Measurements from ENCODE around the gene ABCC2.

The ABCC2 gene

GRCh38 chr10:99784016-99784726 lies 1.7 kb downstream of the ABCC2 start:
- TF ChIP-seq EZH2phosphoT487 (IDR thresholded peaks at IDR 0.05; ENCODE audit: borderline replicate concordance) (no peak), CTCF (conservative IDR thresholded peaks at IDR 0.05; ENCODE audit: low read length) (no peak)
- no peak overlapping the region for H2AFZ ChIP-seq (ENCODE audit: low read length)
- no peak overlapping the region for H3K4me3 ChIP-seq (ENCODE audit: low read length, poor library complexity, severe bottlenecking)
- H3K4me1 ChIP-seq (ENCODE audit: insufficient read depth, low read length, poor library complexity, severe bottlenecking), result peaks cover 6% of the 10 kb centered on the region
- H3K9me2 ChIP-seq (replicated peaks; ENCODE audit: low read depth, low read length), result no peaks in the 10 kb centered on the region
- H3K27me3 ChIP-seq (ENCODE audit: insufficient read depth, low read length, poor library complexity, severe bottlenecking), result no peaks in the 10 kb centered on the region
- H3K4me2 ChIP-seq (ENCODE audit: low read depth, low read length, poor library complexity, severe bottlenecking), result no peak overlapping the region
- H4K20me1 ChIP-seq (ENCODE audit: insufficient read depth, low read length, poor library complexity, severe bottlenecking), result no peaks in the 10 kb centered on the region
- H3F3A ChIP-seq (ENCODE audit: low read depth), result no peaks in the 10 kb centered on the region
- H3K79me2 ChIP-seq (ENCODE audit: insufficient read depth, low read length), result no peaks in the 10 kb centered on the region
- H3K36me3 ChIP-seq (ENCODE audit: insufficient read depth, low read length), result no peaks in the 10 kb centered on the region
- no peaks in the 10 kb centered on the region for H3K9me3 ChIP-seq (ENCODE audit: insufficient read depth, low read depth, low read length)
- no peak overlapping the region for H3K9ac ChIP-seq (ENCODE audit: low read depth, low read length, poor library complexity, severe bottlenecking)

- Histone ChIP-seq H3K9ac (ENCODE audit: low read depth, low read length, poor library complexity, severe bottlenecking) (no peak overlapping the region), H3K27me3 (ENCODE audit: insufficient read depth, low read length, poor library complexity, severe bottlenecking) (no peaks in the 10 kb centered on the region), H3K79me2 (ENCODE audit: insufficient read depth, low read length) (no peaks in the 10 kb centered on the region), H2AFZ (ENCODE audit: low read length) (no peak overlapping the region), H3F3A (ENCODE audit: low read depth) (no peaks in the 10 kb centered on the region), H4K20me1 (ENCODE audit: insufficient read depth, low read length, poor library complexity, severe bottlenecking) (no peaks in the 10 kb centered on the region), H3K36me3 (ENCODE audit: insufficient read depth, low read length) (no peaks in the 10 kb centered on the region), H3K9me3 (ENCODE audit: insufficient read depth, low read depth, low read length) (no peaks in the 10 kb centered on the region), H3K4me2 (ENCODE audit: low read depth, low read length, poor library complexity, severe bottlenecking) (no peak overlapping the region), H3K9me2 (replicated peaks; ENCODE audit: low read depth, low read length) (no peaks in the 10 kb centered on the region), H3K4me3 (ENCODE audit: low read length, poor library complexity, severe bottlenecking) (no peak overlapping the region), H3K4me1 (ENCODE audit: insufficient read depth, low read length, poor library complexity, severe bottlenecking) (peaks cover under 1% of the 10 kb centered on the region)
- TF ChIP-seq CTCF (conservative IDR thresholded peaks at IDR 0.05; ENCODE audit: low read length) (no peak), EZH2phosphoT487 (IDR thresholded peaks at IDR 0.05; ENCODE audit: borderline replicate concordance) (no peak)
These were observed 2.4 kb downstream of the ABCC2 start for GRCh38 chr10:99784727-99785441.

- no peak for TF ChIP-seq CTCF (conservative IDR thresholded peaks at IDR 0.05; ENCODE audit: low read length)
- no peak for TF ChIP-seq EZH2phosphoT487 (IDR thresholded peaks at IDR 0.05; ENCODE audit: borderline replicate concordance)
- H2AFZ ChIP-seq (ENCODE audit: low read length), result no peak overlapping the region
- H3K9me3 ChIP-seq (ENCODE audit: insufficient read depth, low read depth, low read length), result no peaks in the 10 kb centered on the region
- H3K36me3 ChIP-seq (ENCODE audit: insufficient read depth, low read length), result no peaks in the 10 kb centered on the region
- no peaks in the 10 kb centered on the region for H3K4me1 ChIP-seq (ENCODE audit: insufficient read depth, low read length, poor library complexity, severe bottlenecking)
- no peaks in the 10 kb centered on the region for H3K27me3 ChIP-seq (ENCODE audit: insufficient read depth, low read length, poor library complexity, severe bottlenecking)
- H3K9ac ChIP-seq (ENCODE audit: low read depth, low read length, poor library complexity, severe bottlenecking), result no peak overlapping the region
- H3F3A ChIP-seq (ENCODE audit: low read depth), result no peaks in the 10 kb centered on the region
- H3K9me2 ChIP-seq (replicated peaks; ENCODE audit: low read depth, low read length), result no peaks in the 10 kb centered on the region
- no peaks in the 10 kb centered on the region for H4K20me1 ChIP-seq (ENCODE audit: insufficient read depth, low read length, poor library complexity, severe bottlenecking)
- no peaks in the 10 kb centered on the region for H3K79me2 ChIP-seq (ENCODE audit: insufficient read depth, low read length)
- H3K4me2 ChIP-seq (ENCODE audit: low read depth, low read length, poor library complexity, severe bottlenecking), result no peak overlapping the region
- H3K4me3 ChIP-seq (ENCODE audit: low read length, poor library complexity, severe bottlenecking), result no peak overlapping the region
These were observed 3.2 kb downstream of the ABCC2 start for GRCh38 chr10:99785646-99786045.

Measured in Loucy (cell line).